PC-3 (cell line): ENCODE results near the gene COL9A3.

Experiments
- CTCF ChIP-seq: fragments of 300-600 bp; sonication (generic); conservative IDR thresholded peaks from 2 replicates; pipeline ENCODE4 v1.5.1; 2017; ENCODE audit warnings: antibody characterized with exemption, low read depth, mild to moderate bottlenecking, low read length
- EZH2 ChIP-seq: fragments of 300-600 bp; sonication (generic); IDR thresholded peaks from one replicate; pipeline ENCODE4 v1.6.1; 2017; ENCODE audit warnings: antibody characterized with exemption, mild to moderate bottlenecking, low read length; ENCODE audit not compliant: unreplicated experiment

- no peak for TF ChIP-seq CTCF
- TF ChIP-seq EZH2 = no peak
Observed at GRCh38 chr20:62770916-62771315, 45.9 kb upstream of the COL9A3 start.
